HS-5 (cell line): Measurements from ENCODE around the gene SCARB2.
"Not testable (repeated sequence)": the region's sequence is repeated elsewhere in the genome, so short reads cannot be mapped to it uniquely, and the experiment has no call there.

Experiments
- DNase-seq: peaks from one replicate; pipeline ENCODE4 v3.0.0-alpha.2; 2012; ENCODE audit warnings: low read depth

SCARB2 gene, protein sequence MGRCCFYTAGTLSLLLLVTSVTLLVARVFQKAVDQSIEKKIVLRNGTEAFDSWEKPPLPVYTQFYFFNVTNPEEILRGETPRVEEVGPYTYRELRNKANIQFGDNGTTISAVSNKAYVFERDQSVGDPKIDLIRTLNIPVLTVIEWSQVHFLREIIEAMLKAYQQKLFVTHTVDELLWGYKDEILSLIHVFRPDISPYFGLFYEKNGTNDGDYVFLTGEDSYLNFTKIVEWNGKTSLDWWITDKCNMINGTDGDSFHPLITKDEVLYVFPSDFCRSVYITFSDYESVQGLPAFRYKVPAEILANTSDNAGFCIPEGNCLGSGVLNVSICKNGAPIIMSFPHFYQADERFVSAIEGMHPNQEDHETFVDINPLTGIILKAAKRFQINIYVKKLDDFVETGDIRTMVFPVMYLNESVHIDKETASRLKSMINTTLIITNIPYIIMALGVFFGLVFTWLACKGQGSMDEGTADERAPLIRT

GRCh38 chr4:76213415-76214176, at the start of gene SCARB2:
SCARB2 (minus strand) TSS chr4:76213824; CDS start chr4:76213543, 281 bp downstream.
- no peak for DNase-seq

- no peak for DNase-seq
These were observed 46.9 kb upstream of the SCARB2 start for GRCh38 chr4:76260571-76260970.

DNA sequence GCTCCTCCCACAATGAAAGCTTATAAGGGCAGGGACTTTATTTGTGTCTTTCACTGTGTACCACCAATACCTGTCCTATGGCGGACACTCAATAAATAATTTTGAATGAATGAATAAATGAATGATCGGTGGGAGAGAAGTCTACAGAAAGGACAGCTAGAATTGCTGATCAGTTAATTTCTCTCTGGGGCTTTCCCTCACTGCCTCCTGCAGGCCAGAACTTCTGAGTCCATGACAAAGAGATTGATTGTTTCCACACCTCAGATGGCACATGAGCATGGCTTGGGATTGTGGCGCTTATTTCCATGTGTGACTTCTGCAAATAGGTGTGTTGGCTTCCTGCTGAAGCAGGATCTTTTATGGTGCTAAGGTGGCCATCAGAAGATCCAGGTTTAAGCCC, 44.2 kb upstream of the SCARB2 start:
- no peak for DNase-seq

DNA sequence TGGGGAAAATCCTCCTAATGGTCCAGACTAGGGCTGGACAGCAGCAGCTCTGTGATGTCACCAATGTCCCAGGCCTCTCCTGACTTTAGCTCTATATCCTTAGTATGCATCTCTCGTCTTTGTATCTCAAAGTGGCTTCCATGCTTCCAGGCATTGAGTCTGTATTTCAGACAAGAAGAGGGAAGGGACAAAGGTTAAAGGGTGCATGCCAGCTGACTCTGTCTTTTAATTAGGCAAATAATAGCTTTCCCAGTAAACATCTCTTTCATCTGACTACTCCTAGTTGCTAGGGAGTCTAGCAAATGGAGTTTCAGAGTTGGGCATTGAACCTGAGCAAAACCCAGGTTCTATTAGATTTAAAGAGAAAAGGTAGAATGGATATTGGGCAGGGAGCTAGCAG, 43.3 kb upstream of the SCARB2 start:
- DNase-seq, result no peak

DNA sequence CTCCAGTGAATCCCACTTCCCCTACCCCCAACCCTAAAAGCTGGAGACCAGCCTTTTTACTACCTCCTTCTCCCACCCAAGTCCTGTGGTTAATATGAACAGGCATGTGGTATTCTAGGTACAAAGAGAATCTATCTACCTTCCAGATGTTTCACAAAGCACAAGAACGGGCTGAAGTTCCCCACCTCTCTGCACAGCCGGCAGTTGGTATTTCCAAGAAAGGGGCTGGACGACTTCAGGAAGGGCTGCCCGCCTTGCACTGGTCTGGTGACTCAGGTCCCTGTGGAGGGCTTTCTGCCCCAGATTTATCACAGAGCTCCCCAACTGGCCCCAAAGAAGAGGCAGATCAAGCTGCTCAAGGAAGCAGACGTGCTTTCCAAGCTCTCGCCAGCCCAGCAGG, 42.4 kb upstream of the SCARB2 start:
- no peak for DNase-seq

DNA sequence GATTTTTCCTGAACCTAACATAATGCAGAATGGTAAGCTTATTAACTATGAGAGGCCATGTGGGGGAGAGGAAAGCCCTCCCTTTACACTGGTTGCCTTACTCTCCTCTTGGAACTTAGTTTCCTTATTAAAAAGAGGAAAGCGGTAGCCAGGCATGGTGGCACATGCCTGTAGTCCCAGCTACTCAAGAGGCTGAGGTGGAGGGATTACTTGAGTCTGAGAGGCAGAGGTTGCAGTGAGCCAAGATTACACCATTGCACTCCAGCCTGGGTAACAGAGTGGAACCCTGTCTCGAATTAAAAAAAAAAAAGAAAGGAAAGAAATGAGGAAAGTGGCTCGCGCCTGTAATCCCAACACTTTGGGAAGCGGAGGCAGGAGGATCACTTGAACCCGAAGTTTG, 39.9 kb upstream of the SCARB2 start:
- DNase-seq, result no peak

- no peak for DNase-seq
These were observed 38.6 kb upstream of the SCARB2 start for GRCh38 chr4:76252271-76252653.

DNA sequence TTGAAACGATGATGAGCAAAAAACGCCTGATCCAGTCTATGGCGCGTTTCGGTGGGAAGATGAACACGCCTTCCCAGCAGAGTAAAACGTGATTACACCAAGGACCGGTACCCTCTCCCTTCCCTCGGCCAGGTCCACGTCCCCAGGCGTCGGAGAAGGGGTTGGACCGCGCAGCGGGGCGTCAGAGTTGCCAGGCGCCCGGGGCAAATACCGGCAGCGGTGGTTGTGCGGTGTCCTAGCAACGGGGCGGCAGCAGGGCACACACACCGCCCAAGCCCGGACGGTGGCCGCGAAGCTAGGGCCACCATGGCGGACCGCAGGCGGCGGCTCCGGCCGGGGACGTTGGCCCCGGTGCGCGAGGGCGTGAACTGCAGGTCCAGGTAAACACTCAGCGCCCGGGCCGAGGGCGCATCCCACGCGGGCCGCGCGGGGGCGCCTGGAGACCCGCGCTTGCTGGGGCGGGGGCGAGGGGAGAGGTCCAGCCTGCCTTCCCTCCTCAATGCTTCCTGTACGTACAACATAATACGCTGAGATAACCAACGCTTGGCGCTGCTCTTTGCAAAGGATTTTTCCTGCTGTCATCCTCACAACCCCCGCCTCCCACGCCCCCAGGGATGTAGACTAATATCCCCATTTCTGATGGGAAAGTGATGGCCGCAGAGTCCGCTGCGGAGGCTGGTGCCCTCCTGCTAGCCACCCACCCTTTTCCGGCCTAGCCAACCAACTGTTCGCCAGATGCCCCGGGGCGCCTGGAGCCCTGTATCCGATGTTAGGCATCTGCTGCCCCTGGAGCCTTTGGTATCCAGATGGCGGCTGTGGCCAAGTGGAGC, 38.0 kb upstream of the SCARB2 start, which contains the start of gene FAM47E:
FAM47E (plus strand) TSS at position 281 of the 830 bp plus-strand sequence; CDS start at position 307, 26 bp downstream.
- no peak for DNase-seq

DNA sequence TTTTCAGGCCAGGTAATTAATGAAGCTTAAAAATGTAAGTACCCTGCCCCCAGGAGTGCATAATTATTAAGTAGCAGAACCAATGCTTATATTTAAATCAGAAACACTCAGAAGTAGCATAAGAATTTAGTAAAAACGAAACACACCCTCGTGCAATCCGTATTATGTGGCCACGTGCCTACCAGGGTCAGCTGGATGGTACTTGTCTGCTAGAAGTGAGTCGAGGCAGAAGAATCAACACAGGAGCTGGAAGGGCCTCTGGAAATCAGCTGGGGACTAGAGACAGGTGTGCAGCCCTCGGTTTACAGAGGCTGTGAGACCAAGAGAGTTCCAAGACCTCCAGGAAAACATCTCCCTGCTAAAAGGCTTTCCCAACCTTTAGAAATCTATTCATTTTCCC, 37.3 kb upstream of the SCARB2 start:
- no peak for DNase-seq

DNA sequence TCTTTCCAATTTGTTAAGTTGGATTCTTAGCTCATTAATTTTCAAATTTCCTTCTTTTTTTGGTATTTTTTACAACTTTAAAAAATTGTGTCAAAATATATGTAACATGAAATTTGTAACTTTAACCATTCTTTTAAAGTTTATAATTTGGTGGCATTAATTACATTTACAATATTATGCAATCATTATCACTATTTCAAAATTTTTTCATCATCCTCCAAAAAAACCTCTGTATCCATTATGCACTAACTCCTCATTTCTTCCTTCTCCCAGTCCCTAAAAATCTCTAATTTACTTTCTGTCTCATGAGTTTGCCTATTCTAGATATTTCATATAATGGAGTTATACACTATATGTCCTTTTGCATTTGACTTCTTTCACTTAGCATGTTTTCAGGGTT, 33.2 kb upstream of the SCARB2 start:
- DNase-seq, result no peak

GRCh38 chr4:76246025-76246424, 32.4 kb upstream of the SCARB2 start:
- DNase-seq, result no peak

DNA sequence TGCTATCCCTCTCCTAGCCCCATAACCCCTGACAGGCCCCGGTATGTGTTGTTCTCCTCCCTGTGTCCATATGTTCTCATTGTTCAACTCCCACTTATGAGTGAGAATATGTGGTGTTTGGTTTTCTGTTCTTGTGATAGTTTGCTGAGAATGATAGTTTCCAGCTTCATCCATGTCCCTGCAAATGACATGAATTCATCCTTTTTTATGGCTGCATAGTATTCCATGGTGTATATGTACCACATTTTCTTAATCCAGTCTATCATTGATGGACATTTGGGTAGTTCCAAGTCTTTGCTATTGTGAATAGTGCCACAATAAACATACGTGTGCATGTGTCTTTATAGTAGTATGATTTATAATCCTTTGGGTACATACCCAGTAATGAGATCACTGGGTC, 30.3 kb upstream of the SCARB2 start:
- DNase-seq, result not testable (repeated sequence)

- DNase-seq, result no peak
These were observed 26.6 kb upstream of the SCARB2 start for GRCh38 chr4:76240236-76240635.

- DNase-seq, result no peak
These were observed 25.1 kb upstream of the SCARB2 start for GRCh38 chr4:76238701-76239100.

GRCh38 chr4:76238236-76238635, 24.6 kb upstream of the SCARB2 start:
- DNase-seq, result no peak

- no peak for DNase-seq
These were observed 22.3 kb upstream of the SCARB2 start for GRCh38 chr4:76235915-76236314.

- no peak for DNase-seq
These were observed 21.8 kb upstream of the SCARB2 start for GRCh38 chr4:76235407-76235806.

GRCh38 chr4:76234679-76235044, 21.0 kb upstream of the SCARB2 start:
- DNase-seq, result no peak

DNA sequence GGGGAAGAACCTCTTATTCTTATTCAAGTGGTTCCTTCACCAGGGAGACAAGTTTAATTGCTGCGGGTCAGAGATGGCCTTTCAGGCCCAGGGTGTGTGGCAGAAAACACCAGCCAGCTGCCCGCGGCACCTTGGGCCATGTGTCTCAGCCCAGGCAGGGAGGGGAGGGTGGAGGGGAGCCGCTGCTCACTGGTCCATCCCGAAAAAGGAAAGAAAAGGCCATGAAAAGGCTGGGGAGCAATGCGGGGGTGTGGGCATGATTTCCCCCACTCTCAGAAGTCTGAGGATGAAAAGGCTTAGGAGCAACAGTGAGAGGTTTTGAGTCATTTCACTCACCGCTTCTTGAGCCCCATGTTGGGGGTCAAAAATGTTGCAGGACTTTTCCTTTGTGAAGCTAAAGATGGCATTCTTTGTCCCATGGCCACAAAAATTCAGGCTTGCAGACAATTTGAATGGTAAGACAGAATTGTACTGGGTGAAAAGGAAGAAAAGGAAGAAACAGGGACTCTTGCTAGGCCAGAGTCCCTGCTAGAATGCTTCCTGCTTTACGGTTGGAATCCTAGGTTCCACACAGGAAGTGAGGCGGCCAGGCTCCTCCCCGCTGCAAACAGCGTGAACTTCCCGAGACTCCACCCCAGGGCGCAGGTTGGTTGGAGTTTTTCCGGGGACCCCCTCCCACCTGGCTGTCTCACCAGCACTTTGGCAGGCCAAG, 20.5 kb upstream of the SCARB2 start:
- no peak for DNase-seq

GRCh38 chr4:76233529-76233928, 19.9 kb upstream of the SCARB2 start:
- DNase-seq, result no peak

- no peak for DNase-seq
These were observed 19.5 kb upstream of the SCARB2 start for GRCh38 chr4:76233083-76233482.

GRCh38 chr4:76232681-76233080, 19.1 kb upstream of the SCARB2 start:
- no peak for DNase-seq
